Measurements from ENCODE around the gene CRNKL1.

CRNKL1 gene

GRCh38 chr20:20052074-20052970 is at the start of gene CRNKL1, which contains the start of gene CFAP61:
Gene CRNKL1 (minus strand): TSS chr20:20052466. CDS start chr20:20052342, 124 bp downstream.
Gene CFAP61 (plus strand): TSS chr20:20052532. CDS start chr20:20056654, 4,122 bp downstream.
- DNase-seq: peak; percentile 96

DNA sequence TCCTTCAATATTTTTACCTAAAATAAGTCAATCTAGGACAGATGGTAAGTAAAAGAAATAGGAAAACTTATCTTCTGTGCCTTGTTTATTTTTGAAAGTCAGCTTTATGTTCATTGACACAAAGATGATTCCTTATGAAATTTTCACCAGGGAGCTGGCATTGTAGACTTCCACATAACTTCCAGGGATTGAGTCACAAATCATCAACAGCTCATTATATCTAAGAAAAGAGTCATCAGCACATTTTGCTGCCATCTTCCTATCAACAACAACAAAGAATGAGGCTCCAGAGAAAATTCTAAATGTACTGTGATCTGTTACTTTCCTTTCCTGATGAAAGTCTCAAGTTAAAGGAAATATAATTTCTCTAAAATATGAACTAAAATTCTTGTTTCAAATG is 48.6 kb upstream of the CRNKL1 start:
- no peak for DNase-seq

- no peak for DNase-seq
These were observed 44.2 kb upstream of the CRNKL1 start for GRCh38 chr20:20096421-20096820.

DNA sequence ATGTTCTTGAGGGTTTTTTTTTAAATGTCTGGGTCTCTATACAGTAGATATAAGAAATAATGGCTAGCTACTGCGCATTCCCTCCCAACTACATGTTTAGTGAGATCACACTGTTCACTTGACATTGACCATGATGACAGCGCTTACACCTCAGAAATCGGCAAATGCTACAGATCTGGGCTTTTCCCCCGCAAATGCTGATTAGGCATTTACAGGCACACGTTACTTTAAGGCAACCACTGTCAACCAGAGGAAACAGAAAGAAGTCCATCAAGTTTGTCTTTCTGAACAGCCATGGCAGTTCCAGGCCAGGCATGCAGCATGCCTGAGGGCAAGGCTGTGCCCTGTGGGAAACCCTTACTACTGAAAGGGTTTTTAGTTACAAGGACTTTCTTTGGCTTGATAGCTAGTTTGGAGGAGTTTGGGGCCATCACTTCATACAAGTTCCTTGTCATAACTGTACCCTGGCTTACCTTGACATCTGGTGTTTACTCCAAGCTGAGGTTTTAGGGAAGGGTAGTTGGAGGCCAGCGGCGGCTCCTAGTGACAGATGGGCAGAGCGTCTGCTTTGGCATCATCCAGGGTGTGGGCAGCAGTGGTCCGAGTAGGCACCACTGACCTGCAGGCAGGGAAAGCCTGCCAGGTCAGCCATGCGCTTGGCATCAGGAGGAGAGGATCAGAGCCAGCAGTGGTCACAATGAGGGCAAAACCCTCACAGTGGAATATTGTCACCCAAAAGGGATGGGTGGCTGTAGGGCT is 43.0 kb upstream of the CRNKL1 start:
- no peak for DNase-seq

DNA sequence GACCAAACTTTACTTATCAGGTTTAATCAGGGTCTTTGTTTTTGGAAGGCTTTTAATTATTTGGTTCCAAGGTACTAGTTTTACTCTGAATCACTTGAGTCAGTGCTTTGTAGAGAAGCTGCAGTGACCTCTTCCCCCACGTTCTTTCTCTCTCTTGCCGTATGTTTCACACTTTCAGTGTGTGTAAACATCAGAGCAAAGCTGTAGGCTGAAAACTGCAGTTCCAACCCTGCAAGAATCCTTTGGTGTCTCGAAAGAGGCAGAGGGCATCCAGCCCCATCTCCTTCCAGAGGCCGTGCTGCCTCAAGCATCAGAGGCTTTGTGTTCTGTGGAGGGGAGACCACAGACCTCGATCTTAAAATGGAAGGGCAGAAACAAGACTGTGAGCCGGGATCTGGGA is 42.1 kb upstream of the CRNKL1 start:
- no peak for DNase-seq

DNA sequence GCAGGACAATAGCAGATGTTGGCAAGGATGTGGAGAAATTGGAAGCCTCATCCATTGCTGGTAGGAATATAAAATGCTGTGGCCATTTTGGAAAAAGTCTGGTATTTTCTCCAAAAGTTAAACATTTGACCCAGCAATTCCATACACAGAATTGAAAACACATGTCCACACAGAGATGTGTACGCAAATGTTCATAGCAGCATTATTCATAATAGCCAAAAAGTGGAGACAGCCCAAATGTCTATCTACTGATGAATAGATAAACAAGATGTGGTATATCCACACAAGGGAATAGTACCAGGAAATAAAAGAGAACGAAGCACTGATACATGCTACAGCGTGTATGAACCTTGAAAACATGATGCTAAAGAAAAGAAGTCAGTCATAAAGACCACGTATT is 40.6 kb upstream of the CRNKL1 start:
- no peak for DNase-seq

DNA sequence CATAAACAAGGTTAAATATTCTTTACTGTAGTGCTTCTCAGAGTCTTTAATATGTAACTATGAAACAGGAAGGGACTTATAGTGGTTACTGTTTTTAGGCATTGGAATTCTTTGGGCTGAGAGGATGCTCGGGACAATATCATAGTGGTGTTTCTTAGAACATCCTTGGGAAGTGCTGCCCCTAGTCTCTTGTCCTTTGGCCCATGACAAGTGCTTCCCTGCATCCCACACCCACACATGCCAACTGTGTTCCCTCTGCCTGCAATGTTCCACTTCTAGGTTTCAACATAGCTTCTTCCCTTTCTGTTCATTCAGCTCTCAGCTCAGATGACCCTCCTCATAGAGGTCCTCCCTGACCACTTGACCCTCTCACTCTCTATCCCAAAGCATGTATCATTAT is 37.7 kb upstream of the CRNKL1 start:
- no peak for DNase-seq

- DNase-seq: no peak
These were observed 36.8 kb upstream of the CRNKL1 start for GRCh38 chr20:20089018-20089417.

- DNase-seq: no peak
These were observed 33.5 kb upstream of the CRNKL1 start for GRCh38 chr20:20085812-20086211.

DNA sequence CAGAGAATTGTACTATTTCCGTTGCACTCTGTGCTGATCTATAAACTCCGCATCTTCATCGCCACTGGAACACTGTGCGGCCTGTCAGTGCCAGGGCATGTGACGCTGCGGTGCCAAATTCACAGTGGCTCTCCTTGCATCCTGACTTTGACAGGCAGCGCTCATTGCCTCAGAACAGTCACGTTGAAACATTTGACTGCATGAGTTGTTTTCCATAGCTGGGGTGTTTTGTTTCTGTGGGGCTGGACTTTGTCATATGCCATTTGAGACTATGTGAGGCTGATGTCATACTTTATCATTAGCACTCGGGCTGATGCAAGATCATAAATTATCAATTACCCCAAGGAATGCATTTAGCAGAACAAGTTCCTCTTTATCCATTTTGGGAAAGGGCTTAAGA is 32.8 kb upstream of the CRNKL1 start:
- no peak for DNase-seq

DNA sequence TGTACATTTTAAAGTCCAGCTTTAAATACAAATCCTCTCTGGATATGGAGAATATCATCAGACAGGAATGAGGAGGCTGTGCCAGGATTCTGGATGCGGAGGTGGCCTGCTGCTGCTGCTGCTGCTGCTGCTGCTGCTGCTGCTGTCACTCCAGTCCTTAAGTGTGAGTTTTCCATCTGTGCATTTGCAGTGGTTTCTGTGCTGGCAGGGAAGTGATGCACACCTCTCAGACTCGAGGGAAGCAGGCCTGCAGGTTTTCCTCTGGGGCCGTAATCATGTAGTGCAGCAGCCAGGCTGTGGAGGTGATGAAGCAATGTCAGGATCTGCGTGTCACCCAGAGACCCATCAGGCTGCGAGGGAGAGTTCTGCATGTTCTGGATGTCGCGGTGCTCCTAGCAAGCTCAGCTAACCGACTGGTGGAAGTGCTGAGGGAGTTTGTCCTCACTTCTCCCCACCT is 32.1 kb upstream of the CRNKL1 start:
- no peak for DNase-seq

- DNase-seq: no peak
These were observed 31.5 kb upstream of the CRNKL1 start for GRCh38 chr20:20083807-20084206.

- no peak for DNase-seq
These were observed 27.0 kb upstream of the CRNKL1 start for GRCh38 chr20:20079102-20079784.

GRCh38 chr20:20078041-20078440 is 25.8 kb upstream of the CRNKL1 start:
- no peak for DNase-seq

DNA sequence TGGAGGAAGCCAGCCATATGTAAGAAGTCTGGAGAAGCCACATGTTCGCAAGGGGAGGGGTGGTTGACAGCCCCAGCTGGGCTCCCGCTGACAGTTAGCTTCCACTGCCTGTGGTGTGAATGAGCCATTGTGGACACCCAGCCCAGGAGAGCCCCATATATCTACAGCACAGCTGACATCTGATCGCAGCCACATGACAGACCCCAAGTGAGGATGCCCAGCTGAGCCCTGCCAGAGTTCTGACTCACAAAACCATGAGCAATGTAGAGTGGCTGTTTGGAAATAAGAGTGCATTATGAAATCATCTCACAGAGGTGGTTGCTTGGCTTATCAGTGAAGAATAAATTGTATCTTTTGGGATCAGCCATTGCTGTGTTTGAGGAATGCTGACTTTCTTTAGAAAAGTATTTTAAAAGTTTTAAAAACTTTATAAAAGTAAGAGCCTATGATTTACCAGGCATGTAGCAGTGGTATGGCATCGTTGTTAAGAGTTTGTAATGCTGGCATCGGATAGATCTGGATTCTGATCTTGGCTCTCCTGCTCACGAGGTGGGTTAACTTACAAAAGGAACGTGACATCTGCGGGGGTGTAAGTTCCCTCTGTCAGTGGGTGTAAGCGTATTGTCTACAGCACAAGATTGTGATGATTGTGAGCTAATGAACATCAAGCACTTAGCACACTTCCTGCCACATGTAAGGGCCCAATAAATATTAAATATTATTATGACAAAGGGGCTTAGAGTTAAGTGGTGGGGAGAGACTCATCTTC is 24.2 kb upstream of the CRNKL1 start:
- DNase-seq: no peak

GRCh38 chr20:20075032-20075431 is 22.8 kb upstream of the CRNKL1 start:
- no peak for DNase-seq

DNA sequence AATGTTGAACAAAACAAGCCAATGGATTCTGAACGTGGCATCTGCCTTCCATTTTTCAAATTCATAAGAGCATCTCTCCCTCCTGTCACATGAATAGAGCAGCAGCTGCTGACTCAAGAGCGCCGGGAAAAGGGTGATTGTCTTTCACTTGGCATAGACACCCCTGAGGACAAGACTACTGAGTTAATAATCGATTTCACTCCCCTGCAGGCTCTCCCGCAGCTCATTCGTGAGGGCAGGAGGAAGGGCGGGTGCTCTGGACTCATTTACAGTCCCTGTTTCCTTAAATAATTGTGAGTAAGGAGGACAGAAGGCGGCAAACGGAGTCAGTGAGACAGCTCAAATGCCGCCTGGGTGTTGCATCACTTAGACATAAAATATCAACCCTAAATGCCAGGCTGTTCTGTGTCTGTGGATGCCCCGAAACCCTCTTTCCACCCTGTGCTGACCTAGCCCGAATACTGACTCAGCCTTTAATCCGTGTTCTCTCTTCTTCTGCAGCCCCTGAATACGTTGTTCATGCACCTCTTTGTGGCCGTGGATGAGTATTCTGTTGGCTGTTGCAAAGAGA is 21.6 kb upstream of the CRNKL1 start:
- no peak for DNase-seq

- no peak for DNase-seq
These were observed 18.8 kb upstream of the CRNKL1 start for GRCh38 chr20:20070871-20071726.

- no peak for DNase-seq
These were observed 13.1 kb upstream of the CRNKL1 start for GRCh38 chr20:20065361-20065760.

- DNase-seq: no peak
These were observed 11.9 kb upstream of the CRNKL1 start for GRCh38 chr20:20063941-20064702.
